Activated T-cell treated with anti-CD3 and anti-CD28 coated beads for 1 hour (primary cell): Measurements from ENCODE around the gene CCDC38.

Experiments
- DNase-seq: peaks from one replicate; pipeline ENCODE4 v3.0.0-alpha.2; 2020; ENCODE audit warnings: low read depth

The CCDC38 gene

GRCh38 chr12:95960241-95960640, 17.8 kb upstream of the CCDC38 start:
- no peak for DNase-seq

GRCh38 chr12:95959107-95959506, 16.7 kb upstream of the CCDC38 start:
- no peak for DNase-seq

GRCh38 chr12:95956557-95957145, 14.2 kb upstream of the CCDC38 start:
- DNase-seq = no peak

GRCh38 chr12:95955549-95956159, 13.2 kb upstream of the CCDC38 start:
- no peak for DNase-seq

- no peak for DNase-seq
Observed at GRCh38 chr12:95953000-95953399, 10.6 kb upstream of the CCDC38 start.

- no peak for DNase-seq
Observed at GRCh38 chr12:95951515-95951914, 9.1 kb upstream of the CCDC38 start.

- no peak for DNase-seq
Observed at GRCh38 chr12:95949477-95950206, 7.2 kb upstream of the CCDC38 start.

- no peak for DNase-seq
Observed at GRCh38 chr12:95944108-95944704, 1.8 kb upstream of the CCDC38 start.

- DNase-seq = peak; percentile 29
Observed at GRCh38 chr12:95943330-95943842, 972 bp upstream of the CCDC38 start, which contains the start of gene AMDHD1. Gene AMDHD1 (plus strand): TSS chr12:95943331. CDS start chr12:95943399, 68 bp downstream.

- no peak for DNase-seq
Observed at GRCh38 chr12:95942101-95942523, 302 bp downstream of the CCDC38 start.

- no peak for DNase-seq
Observed at GRCh38 chr12:95940514-95940913, 1.9 kb downstream of the CCDC38 start.

GRCh38 chr12:95922231-95922630, 20.2 kb downstream of the CCDC38 start:
- no peak for DNase-seq

- no peak for DNase-seq
Observed at GRCh38 chr12:95919110-95919509, 23.3 kb downstream of the CCDC38 start.

- peak; percentile 19 for DNase-seq
Observed at GRCh38 chr12:95918194-95918993, 24.0 kb downstream of the CCDC38 start.

GRCh38 chr12:95909871-95910270, 32.5 kb downstream of the CCDC38 start:
- no peak for DNase-seq

GRCh38 chr12:95908573-95908972, 33.8 kb downstream of the CCDC38 start:
- no peak for DNase-seq

GRCh38 chr12:95898081-95898480, 44.3 kb downstream of the CCDC38 start:
- DNase-seq = no peak

- no peak for DNase-seq
Observed at GRCh38 chr12:95896846-95897245, 45.6 kb downstream of the CCDC38 start.

GRCh38 chr12:95890958-95891357, 51.5 kb downstream of the CCDC38 start:
- DNase-seq = no peak

- no peak for DNase-seq
Observed at GRCh38 chr12:95887311-95887710, 55.1 kb downstream of the CCDC38 start.

GRCh38 chr12:95884998-95885397, 57.4 kb downstream of the CCDC38 start:
- no peak for DNase-seq

GRCh38 chr12:95882873-95883272, 59.5 kb downstream of the CCDC38 start:
- no peak for DNase-seq
